Liver (tissue), 9 donors: ENCODE measurements around the gene TAB3. TPM values are rescaled to one million over a fixed set of nuclear protein-coding genes. Genes with fewer than 3 reads are reported as not detected.

Experiments
- DNase-seq: peaks from one replicate; pipeline ENCODE4 v3.0.0-alpha.2; 2017; ENCODE audit warnings: low spot score
- H3K27ac ChIP-seq, 2 donors: one replicate each; pipeline ENCODE4 v1.7.0; 2013; ENCODE audit warnings: inconsistent platforms in 2 of 2, low read length in 2 of 2, control low read depth in 1 of 2, low read depth in 1 of 2, mild to moderate bottlenecking in 1 of 2
- H3K27me3 ChIP-seq, 4 donors: one replicate each; pipeline versions ENCODE4 v1.6.1 to v1.7.0; 2013; ENCODE audit warnings: low read length in 3 of 4, inconsistent platforms in 1 of 4, mild to moderate bottlenecking in 1 of 4, moderate library complexity in 1 of 4; ENCODE audit not compliant: control insufficient read depth in 4 of 4, insufficient read depth in 4 of 4
- H3K36me3 ChIP-seq, 4 donors: one replicate each; pipeline versions ENCODE4 v1.6.1 to v1.7.0; 2013; ENCODE audit warnings: low read length in 3 of 4, mild to moderate bottlenecking in 3 of 4, low read depth in 1 of 4, moderate library complexity in 1 of 4; ENCODE audit not compliant: control insufficient read depth in 4 of 4, insufficient read depth in 3 of 4
- H3K4me1 ChIP-seq, 4 donors: one replicate each; pipeline versions ENCODE4 v1.6.1 to v1.7.0; 2013; ENCODE audit warnings: low read length in 3 of 4, mild to moderate bottlenecking in 3 of 4, moderate library complexity in 1 of 4; ENCODE audit not compliant: control insufficient read depth in 4 of 4, insufficient read depth in 4 of 4
- H3K4me3 ChIP-seq, 3 donors: one replicate each; pipeline versions ENCODE4 v1.6.1 to v1.7.0; 2013; ENCODE audit warnings: low read length in 3 of 3, control low read depth in 1 of 3, low read depth in 1 of 3, mild to moderate bottlenecking in 1 of 3
- H3K9ac ChIP-seq, 2 donors: one replicate each; pipeline ENCODE4 v1.7.0; 2013; ENCODE audit warnings: low read length in 2 of 2, mild to moderate bottlenecking in 2 of 2, moderate library complexity in 2 of 2, control low read depth in 1 of 2, low read depth in 1 of 2
- H3K9me3 ChIP-seq, 4 donors: one replicate each; pipeline versions ENCODE4 v1.6.1 to v1.7.0; 2013; ENCODE audit warnings: low read length in 3 of 4; ENCODE audit not compliant: control insufficient read depth in 4 of 4
- CTCF ChIP-seq: fragments of 150-350 bp; IDR thresholded peaks from 2 replicates; pipeline ENCODE4 v1.5.1; 2017; ENCODE audit warnings: improper control_type of control experiment, low read depth, low read length; ENCODE audit not compliant: missing input control
- EGR1 ChIP-seq, 2 donors: IDR thresholded peaks; 2 replicates each; pipeline ENCODE4 v1.6.1; 2016 to 2018; ENCODE audit warnings: antibody characterized with exemption in 2 of 2, low read depth in 2 of 2
- FOXA1 ChIP-seq: IDR thresholded peaks from 2 replicates; pipeline ENCODE4 v1.6.1; 2016; ENCODE audit warnings: antibody characterized with exemption
- FOXA2 ChIP-seq: IDR thresholded peaks from 2 replicates; pipeline ENCODE4 v1.6.1; 2016; ENCODE audit warnings: antibody characterized with exemption
- GABPA ChIP-seq, 2 donors: IDR thresholded peaks in 1 of 2; conservative IDR thresholded peaks in 1 of 2; 2 replicates each; pipeline ENCODE4 v1.6.1; 2016; ENCODE audit warnings: antibody characterized with exemption in 2 of 2, mild to moderate bottlenecking in 1 of 2, moderate library complexity in 1 of 2
- HNF4A ChIP-seq, 2 donors: conservative IDR thresholded peaks; 2 replicates each; pipeline ENCODE4 v1.6.1; 2016; ENCODE audit warnings: antibody characterized with exemption in 2 of 2, mild to moderate bottlenecking in 2 of 2
- JUND ChIP-seq, 2 donors: IDR thresholded peaks; 2 replicates each; pipeline ENCODE4 v1.6.1; 2016; ENCODE audit warnings: antibody characterized with exemption in 2 of 2
- NR2F2 ChIP-seq: IDR thresholded peaks from 2 replicates; pipeline ENCODE4 v1.6.1; 2016; ENCODE audit warnings: antibody characterized with exemption
- REST ChIP-seq: IDR thresholded peaks from 2 replicates; pipeline ENCODE4 v1.6.1; 2016; ENCODE audit warnings: antibody characterized with exemption, mild to moderate bottlenecking
- RXRA ChIP-seq, 2 donors: IDR thresholded peaks; 2 replicates each; pipeline ENCODE4 v1.6.1; 2017 to 2018; ENCODE audit warnings: antibody characterized with exemption in 2 of 2, mild to moderate bottlenecking in 1 of 2
- SP1 ChIP-seq: IDR thresholded peaks from 2 replicates; pipeline ENCODE4 v1.6.1; 2018; ENCODE audit warnings: antibody characterized with exemption, mild to moderate bottlenecking
- TAF1 ChIP-seq: conservative IDR thresholded peaks from 2 replicates; pipeline ENCODE4 v1.6.1; 2016; ENCODE audit warnings: antibody characterized with exemption, mild to moderate bottlenecking
- YY1 ChIP-seq: IDR thresholded peaks from 2 replicates; pipeline ENCODE4 v1.6.1; 2016; ENCODE audit warnings: antibody characterized with exemption, mild to moderate bottlenecking
- ZBTB33 ChIP-seq: IDR thresholded peaks from 2 replicates; pipeline ENCODE4 v1.6.1; 2016; ENCODE audit warnings: antibody characterized with exemption
- WGBS: extraction: QIAGEN DNeasy Blood & Tissue Kit; methylation state at CpG from one replicate; pipeline ENCODE4 v1.1.7; 2013; 5-methylcytosine and 5-hydroxymethylcytosine counted together
- polyA plus RNA-seq, 2 donors: library from polyadenylated mRNA; stranded (reverse) in 1 of 2; unstranded in 1 of 2; fragments of 200-250 nt in 1 of 2; fragments of >200 nt in 1 of 2; fragmentation: Nextera tagmentation in 1 of 2; extraction: Ambion mirVana in 1 of 2; gene quantifications; one replicate each; pipeline versions ENCODE4 v1.2.1 to v1.2.3, GENCODE V29; 2013 to 2015
- total RNA-seq, 2 donors: library from RNA; depleted of rRNA; stranded (reverse); fragments of >200 nt; gene quantifications; one replicate each; pipeline ENCODE4 v1.2.3, GENCODE V29; 2014
- TF ChIP-seq, protein P1 (sequence below): IDR thresholded peaks from 2 replicates; pipeline ENCODE4 v1.6.1; 2016; ENCODE audit warnings: antibody characterized with exemption
- donor health status: healthy.
- donor health status: healthy.
- donor health status: healthy.
- donor health status: healthy.
- donor health status: healthy.

The TAB3 gene
- total and polyA plus RNA-seq, 4 donors, result 10.0 to 32.2 (median 17.4) TPM

DNA sequence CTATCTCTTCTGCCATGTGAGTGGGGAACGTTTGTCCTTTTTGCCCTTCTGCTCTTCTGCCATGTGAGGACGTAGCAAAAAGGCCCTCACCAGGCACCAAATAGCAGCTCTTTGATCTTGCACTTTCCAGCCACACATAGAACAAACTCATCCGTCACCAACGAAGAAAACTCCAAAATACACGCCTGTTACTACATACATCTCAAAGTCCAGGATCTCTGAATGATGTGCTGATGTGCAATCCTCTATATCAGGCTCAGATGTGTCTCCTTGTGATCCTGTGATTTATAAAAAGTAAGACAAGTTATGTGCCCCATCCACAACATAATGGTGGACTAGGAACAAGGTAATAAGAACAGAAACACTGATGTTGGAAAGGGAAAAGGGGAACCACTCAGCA lies 9.8 kb upstream of the TAB3 start:
- DNase-seq, result no peak
- no peaks in the 10 kb centered on the region for H3K4me1 ChIP-seq
- no peaks in the 10 kb centered on the region for H3K27me3 ChIP-seq
- 17% methylated on average over 5 of the region's 5 CpGs for WGBS
- TF ChIP-seq, protein P1, sequence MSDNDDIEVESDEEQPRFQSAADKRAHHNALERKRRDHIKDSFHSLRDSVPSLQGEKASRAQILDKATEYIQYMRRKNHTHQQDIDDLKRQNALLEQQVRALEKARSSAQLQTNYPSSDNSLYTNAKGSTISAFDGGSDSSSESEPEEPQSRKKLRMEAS, result no peak
- TF ChIP-seq JUND (IDR thresholded peaks at IDR 0.05), result no peak
- TF ChIP-seq RXRA (IDR thresholded peaks at IDR 0.05), result peak in 1 of 2 donors; percentile 7
- no peak for TF ChIP-seq FOXA2
- peak; percentile 52 to 61 for TF ChIP-seq HNF4A (conservative IDR thresholded peaks at IDR 0.05)
- H3K9ac ChIP-seq, result no peak overlapping the region
- no peak overlapping the region for H3K27ac ChIP-seq
- H3K36me3 ChIP-seq, result no peaks in the 10 kb centered on the region
- H3K9me3 ChIP-seq, result peaks cover 0 to 2% (median 0%) of the 10 kb centered on the region in 4 donors
- H3K4me3 ChIP-seq, result no peak overlapping the region

GRCh38 chrX:30895370-30895769 lies 6.3 kb upstream of the TAB3 start:
- 67% methylated on average over 2 of the region's 2 CpGs for WGBS
- Histone ChIP-seq H3K9ac (no peak overlapping the region), H3K27me3 (no peaks in the 10 kb centered on the region), H3K4me3 (no peak overlapping the region), H3K9me3 (peaks cover 0 to 2% (median 0%) of the 10 kb centered on the region in 4 donors), H3K27ac (no peak overlapping the region), H3K4me1 (no peaks in the 10 kb centered on the region), H3K36me3 (no peaks in the 10 kb centered on the region)
- no peak for DNase-seq
- TF ChIP-seq GABPA (IDR thresholded peaks at IDR 0.05 in 1 of 2, conservative IDR thresholded peaks at IDR 0.05 in 1 of 2) (no peak), ZBTB33 (no peak), JUND (IDR thresholded peaks at IDR 0.05) (no peak), TAF1 (no peak), RXRA (IDR thresholded peaks at IDR 0.05) (no peak), HNF4A (conservative IDR thresholded peaks at IDR 0.05) (no peak), FOXA1 (no peak), NR2F2 (no peak)

DNA sequence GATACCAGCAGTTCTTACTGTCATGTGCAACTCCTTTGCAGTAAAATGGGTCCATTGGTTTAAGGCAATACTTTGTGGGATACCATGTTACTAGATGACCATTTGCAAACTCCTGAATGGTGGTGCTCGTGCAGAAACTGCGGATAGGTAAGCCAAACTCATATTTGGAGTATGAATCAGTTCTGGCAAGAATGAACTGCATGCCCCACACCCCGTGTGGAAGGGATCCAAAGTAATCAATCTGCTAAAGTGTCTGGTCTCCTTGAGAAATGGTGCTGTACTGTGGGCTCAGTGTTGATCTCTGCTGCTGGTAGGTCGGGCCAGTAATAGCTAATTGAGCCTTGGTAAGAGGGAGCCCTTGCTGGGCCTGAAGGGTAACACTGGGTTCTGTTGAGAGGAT lies 4.2 kb upstream of the TAB3 start:
- 85% methylated on average over 4 of the region's 4 CpGs for WGBS

More for the DNA sequence above, 4.2 kb upstream of the TAB3 start:
- Histone ChIP-seq H3K27me3 (no peaks in the 10 kb centered on the region), H3K9me3 (peaks cover 0 to 2% (median 0%) of the 10 kb centered on the region in 4 donors), H3K4me1 (peaks cover 0 to 1% (median 0%) of the 10 kb centered on the region in 4 donors), H3K9ac (no peak overlapping the region), H3K27ac (no peak overlapping the region), H3K36me3 (no peaks in the 10 kb centered on the region), H3K4me3 (no peak overlapping the region)
- DNase-seq, result no peak
- TF ChIP-seq SP1 (no peak), YY1 (no peak), ZBTB33 (no peak), GABPA (IDR thresholded peaks at IDR 0.05 in 1 of 2, conservative IDR thresholded peaks at IDR 0.05 in 1 of 2) (no peak), EGR1 (IDR thresholded peaks at IDR 0.05; ENCODE audit: low read depth in 2 of 2) (no peak), RXRA (IDR thresholded peaks at IDR 0.05) (no peak), FOXA1 (no peak), REST (no peak), CTCF (no peak), NR2F2 (no peak), TAF1 (no peak)
